GM19023 (cell line): Measurements from ENCODE around the gene CDADC1.

Experiments used
- ATAC-seq: cut with Tn5 transposase; IDR thresholded peaks from one replicate; pipeline ENCODE4 v1.9.1; 2021; ENCODE audit warnings: mild to moderate bottlenecking, moderate library complexity; ENCODE audit not compliant: unreplicated experiment

Gene CDADC1

DNA sequence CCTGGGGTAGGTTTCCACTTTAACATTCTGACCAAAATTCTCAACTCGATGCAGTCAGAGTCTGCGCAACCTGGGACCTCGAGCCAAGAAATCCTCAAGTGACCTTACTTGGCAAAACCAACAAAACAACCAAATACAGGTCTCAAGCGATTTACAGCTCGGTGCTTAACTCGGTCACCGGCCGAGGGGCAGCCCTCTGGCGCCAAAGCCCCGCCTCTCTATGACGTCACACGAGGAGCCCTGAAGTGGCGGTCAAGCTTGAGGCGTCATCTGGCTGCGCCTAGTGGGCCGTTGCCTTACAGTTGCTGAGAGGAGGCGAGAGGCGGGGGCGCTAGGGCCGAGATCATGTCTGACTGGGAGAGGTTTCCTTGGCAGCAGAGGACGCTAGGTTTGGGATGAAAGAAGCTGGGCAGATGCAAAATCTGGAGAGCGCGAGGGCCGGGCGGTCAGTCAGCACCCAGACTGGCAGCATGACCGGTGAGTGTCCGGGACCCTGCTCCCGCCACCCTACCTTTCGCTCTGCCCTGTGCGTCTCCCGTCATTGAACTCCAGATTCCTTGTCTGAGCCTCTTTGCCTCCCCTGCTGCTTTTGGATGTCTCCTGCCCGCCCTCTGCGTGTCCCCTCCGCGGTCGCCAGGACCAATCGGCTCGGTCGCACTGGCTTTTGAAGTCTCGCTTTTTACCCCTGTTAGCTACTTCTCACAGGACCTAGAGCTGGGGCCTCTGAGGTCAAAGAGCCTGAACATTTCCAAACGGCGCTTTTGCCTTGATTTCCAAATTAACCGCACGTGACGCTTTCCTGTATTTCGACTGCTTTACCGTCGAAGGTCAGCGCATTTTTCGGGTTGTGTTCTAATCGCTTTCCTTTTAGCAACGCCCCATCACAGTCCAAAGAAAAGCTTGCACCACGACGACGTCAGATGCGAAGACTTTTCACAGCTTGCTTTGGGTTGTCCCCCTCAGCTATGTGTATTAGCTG is at the start of gene CDADC1:
TSS of gene CDADC1 (plus strand) at position 283 of the 979 bp plus-strand sequence. CDS start at position 396, 113 bp downstream.
- peak; percentile 96 for ATAC-seq

DNA sequence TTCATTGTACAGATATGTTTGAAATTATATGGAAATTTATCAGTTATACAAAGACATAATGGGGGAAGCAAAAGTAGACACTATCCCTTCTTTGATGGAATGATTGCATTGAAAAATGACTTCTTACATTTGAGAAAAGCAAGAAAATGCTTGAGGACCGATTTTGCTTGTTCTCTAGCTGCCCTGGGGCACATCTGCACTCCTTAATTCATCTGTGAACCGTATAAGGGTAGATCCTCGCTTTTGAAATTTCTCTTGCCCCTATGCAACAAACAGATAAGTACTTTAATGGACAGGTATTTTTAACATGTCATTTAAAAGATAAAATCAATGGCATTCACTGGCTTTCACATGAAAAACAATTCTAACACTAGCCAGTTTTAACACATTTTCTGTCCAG is 41.1 kb upstream of the CDADC1 start:
- ATAC-seq, result no peak

DNA sequence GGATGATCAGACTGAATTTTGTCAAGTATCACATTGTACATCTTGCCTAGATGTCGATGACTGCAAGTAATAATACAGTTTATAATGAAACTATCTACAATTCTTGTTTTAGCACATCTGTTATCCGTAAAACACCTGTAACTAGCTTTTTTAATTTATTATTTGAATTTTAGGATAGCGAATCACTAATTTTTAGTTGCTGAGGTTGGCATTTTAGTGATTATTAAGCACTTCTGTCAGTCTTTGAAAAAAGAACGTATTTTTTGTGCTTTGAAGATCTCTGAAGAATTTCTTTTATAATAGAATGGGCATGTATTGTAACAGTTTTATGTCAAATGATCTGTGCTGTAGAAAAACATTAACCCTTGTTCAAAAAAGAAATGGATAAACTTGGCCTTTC is 39.1 kb upstream of the CDADC1 start:
- no peak for ATAC-seq

DNA sequence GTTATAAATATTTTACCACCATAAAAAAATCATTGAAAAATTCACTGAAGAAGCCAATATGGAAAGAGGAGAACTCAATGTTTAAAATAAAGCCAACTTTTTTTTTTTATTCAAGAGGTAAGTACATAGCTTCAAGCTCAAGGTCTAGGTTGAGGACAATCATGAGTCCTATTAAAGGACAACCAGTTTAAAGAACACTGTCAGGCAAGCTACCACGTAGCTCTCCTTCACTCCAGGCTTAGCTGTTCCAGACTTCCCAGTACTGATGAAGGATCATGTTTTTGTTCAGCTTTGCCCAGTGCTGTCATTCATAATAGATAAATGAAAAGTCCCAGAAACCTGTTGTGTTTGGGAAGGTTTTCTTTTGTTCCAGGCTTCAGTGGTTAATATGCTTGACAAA is 37.6 kb upstream of the CDADC1 start:
- no peak for ATAC-seq

DNA sequence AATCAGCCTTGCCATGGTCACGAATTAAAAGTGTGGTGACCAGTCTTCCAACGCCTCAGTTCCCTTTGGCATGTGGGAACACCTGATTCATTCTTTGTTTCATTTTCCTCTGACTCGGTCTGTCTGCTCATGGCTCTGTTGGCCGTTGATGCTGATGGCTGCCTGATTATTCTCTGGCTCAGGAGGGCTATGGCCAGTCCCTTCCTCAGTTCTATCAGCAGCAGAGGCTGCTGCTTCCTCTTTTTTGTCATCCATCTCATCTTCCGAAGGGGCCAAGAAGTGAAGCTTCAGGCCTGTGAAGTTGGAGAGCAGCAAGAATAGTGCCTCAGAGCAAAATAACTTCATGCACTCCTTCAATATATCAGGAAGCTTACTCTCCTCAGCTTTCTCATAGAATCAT is 37.1 kb upstream of the CDADC1 start:
- ATAC-seq, result no peak

DNA sequence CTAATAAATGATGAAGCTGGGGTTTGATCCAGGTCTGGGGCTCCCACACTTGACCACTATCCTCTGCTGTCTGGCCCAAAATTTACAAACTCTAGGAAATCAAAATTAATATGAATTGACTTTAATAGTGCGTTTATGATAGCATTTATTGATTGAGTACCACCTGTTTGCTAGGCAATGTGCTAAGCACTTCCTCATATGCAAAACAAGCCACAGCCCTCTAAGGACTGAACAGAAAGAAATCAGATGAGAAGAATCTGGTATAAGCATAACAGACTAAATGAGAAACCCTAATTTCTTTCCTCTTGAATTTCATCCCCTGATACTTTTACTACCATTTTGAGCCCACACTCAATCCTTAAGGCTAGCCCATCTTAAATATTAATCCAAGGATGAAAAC is 34.2 kb upstream of the CDADC1 start:
- no peak for ATAC-seq

DNA sequence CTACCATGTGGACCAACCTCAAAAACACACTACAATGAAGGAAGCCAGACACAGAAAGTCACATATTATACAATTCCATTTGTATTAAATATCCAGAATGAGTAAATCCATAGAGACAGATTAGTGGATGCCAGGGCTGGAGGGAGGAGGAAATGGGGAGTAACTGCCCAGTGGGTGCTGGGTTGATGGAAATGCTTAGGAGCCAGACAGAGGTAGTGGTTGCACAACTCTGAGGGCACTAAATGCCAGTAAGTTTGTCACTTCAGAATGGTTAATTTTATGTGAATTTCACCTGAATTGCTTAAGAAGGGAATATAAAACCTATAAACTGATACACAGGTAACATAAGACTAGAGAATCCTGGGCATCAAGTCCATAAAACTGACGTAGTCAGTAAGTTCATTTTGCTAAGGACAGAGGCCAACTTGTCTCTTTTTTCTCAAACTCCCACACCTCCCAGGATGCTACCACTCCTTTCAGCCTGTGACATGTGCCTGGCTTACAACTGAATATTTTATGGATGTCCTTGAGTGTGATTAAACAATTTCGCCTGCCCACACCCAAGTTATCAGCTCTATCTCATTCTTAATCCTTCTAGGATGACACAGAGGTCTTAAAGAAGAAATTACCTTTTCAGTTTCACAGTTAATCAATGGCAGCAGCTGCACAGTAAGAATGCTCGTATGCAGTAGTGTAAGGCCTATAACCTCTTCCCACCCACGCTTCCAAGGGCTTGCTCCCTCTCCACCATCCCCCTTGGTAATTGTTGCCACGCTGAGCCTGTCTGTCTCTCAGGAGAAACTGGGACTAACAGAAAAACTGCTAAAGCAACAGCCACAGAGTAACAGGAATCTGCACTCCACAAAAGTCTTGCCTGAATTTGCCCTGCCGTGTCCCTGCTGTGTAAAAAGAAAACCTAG is 33.5 kb upstream of the CDADC1 start:
- ATAC-seq, result no peak

DNA sequence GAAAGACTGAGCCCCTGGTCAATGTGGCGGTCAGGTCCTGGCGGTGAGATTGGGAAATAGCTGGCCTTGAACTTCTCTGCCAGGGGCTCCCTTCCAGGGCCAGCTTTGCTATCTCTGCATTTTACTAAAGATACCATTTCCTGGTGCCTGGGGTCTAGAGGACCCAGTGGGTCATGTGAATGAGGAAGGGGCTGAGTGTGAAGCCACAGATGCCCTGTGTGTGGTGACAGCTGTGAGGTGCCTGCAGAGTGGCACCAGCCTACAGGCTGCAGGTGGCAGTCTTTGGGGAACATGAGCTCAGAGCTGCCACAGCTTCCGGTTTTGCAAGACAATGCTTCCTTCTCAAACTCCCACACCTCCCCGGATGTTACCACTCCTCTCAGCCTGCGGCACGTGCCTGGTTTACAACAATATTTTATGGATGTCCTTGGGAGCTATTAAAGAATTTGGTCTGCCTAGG is 32.8 kb upstream of the CDADC1 start:
- ATAC-seq, result no peak

DNA sequence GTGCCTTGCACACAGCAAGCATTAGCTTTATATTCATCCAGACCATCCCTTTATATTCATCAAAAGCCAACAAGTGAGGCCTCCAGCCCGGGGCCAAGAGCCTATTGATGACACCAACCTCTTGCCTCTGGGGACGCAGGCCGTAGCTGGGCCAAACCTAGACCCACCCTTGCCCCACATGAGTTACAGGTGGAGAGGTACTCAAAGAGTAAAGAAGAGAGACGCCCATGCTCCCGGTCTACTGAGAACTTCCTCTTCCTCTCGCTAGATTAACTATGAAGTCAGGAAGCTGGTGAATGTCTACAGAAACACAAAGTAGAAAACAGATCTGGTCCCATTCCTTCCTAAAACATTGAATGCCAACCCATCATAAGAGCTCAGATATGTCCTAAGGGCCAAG is 31.4 kb upstream of the CDADC1 start:
- no peak for ATAC-seq

DNA sequence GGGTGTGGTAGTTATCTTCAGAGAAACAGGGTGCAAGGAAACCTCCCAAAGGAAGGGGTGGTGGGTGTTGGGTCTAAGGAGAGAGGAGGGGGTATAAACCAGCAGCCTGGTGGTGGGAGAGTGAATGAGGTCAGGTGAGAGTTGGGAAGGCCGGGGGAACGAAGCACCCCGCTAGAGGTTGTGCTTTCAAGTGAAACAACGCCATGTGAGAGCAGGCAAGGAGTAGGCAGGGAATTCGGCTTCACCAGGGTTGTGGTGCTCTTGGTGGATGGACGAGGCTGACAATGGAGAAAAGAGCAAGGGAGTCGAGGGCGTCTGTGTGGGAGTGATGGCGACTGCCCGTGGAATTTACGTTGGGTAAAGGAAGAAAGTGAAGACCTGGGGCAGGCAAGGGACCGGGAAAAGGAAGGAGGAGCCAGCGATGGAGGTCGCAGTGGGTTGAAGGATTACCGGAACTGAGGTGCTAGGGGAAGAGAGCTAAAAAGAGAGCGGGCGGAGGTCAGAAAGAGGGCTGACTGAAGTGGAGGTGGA is 29.7 kb upstream of the CDADC1 start:
- no peak for ATAC-seq

DNA sequence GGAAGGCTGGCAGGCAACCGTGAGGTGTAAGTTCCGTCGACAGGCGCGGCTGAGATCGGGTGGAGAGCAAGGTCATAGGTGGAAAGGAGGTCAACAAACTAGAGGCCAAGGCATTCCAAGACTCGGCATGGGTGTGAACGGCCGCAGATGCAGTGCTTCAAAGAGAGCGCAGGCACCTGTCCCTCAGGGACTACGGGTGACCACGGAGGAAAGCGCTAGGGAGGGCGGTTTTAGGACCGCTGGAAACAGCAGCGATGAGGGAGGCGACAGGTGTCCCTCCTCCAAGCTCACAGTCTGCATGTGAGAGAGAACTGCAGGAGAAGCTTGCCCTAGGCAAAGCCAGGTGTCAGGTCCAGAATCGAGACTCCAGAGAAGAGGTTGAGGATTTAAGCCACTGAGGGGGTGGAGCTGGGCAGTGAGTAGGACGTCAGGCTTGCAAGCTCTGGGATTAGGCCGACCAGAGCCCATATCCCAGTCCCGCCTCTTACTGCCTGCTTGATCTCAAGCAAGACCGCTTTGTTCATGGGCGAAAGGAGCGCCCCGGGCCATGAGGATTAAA is 29.2 kb upstream of the CDADC1 start:
- no peak for ATAC-seq

DNA sequence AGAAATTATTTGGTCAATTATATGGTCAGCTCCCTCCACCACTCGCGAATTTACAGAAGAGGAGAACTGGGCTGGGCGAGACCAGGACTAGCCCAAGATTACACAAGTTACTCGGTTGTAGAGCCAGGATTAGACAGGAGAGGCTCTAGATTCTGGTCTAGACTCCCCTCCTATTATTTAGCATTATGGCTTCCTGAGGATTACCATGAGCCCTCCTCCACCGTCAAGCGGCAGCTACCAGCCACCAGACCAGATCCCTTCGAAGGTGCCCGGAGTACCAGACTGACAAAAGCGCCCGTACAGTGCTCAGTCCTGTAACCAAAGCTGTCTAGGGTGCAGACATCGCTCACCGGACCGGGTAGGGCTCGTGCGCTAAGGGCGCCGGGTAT is 28.1 kb upstream of the CDADC1 start:
- no peak for ATAC-seq

DNA sequence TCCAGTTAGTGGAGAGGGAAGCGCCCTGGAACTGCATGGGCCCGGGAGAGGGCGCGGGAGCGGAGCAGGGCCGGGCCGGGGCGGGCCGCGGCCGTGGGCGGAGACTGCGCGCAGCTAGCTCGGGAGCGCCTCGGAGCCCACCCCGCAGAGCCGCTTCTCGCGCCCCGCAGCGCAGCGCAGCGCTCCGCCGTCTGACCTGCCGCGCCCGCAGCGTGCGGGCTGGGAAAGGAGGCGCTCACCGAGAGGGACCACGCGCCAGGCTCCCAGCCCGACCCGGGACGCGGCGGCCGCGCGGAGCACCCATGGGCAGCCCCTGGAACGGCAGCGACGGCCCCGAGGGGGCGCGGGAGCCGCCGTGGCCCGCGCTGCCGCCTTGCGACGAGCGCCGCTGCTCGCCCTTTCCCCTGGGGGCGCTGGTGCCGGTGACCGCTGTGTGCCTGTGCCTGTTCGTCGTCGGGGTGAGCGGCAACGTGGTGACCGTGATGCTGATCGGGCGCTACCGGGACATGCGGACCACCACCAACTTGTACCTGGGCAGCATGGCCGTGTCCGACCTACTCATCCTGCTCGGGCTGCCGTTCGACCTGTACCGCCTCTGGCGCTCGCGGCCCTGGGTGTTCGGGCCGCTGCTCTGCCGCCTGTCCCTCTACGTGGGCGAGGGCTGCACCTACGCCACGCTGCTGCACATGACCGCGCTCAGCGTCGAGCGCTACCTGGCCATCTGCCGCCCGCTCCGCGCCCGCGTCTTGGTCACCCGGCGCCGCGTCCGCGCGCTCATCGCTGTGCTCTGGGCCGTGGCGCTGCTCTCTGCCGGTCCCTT is 27.5 kb upstream of the CDADC1 start, which contains the start of gene MLNR:
TSS of gene MLNR (plus strand) at position 303 of the 820 bp plus-strand sequence. CDS start at position 303, 0 bp downstream.
- no peak for ATAC-seq

DNA sequence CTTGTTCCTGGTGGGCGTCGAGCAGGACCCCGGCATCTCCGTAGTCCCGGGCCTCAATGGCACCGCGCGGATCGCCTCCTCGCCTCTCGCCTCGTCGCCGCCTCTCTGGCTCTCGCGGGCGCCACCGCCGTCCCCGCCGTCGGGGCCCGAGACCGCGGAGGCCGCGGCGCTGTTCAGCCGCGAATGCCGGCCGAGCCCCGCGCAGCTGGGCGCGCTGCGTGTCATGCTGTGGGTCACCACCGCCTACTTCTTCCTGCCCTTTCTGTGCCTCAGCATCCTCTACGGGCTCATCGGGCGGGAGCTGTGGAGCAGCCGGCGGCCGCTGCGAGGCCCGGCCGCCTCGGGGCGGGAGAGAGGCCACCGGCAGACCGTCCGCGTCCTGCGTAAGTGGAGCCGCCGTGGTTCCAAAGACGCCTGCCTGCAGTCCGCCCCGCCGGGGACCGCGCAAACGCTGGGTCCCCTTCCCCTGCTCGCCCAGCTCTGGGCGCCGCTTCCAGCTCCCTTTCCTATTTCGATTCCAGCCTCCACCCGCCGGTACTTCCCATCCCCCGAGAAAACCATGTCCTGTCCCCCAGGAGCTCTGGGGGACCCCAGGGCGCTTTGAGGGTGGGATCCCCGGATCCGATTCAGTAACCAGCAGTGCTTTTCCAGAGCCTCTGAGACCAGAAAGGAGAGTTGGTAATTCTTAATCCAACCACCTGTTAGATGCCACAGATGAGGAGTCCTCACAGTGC is 26.7 kb upstream of the CDADC1 start:
- no peak for ATAC-seq

DNA sequence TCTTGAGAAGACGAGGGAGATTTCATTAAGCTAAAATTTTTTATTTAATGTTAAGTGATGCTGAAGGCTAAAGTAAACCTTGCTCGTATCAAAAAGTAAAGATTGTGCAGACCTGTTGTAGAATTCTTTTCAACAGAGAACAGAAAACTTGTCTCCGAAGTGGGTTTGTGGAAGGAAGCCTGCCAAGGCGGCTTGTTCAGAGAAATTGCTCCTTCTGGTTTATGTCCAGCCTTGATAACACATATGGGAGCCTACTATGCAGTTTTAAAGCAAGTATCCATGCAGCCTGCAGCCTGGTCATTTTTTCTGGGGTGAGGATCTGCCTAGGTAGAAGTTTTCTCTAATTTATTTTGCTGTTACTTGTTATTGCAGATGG is 26.1 kb upstream of the CDADC1 start:
- ATAC-seq, result no peak

DNA sequence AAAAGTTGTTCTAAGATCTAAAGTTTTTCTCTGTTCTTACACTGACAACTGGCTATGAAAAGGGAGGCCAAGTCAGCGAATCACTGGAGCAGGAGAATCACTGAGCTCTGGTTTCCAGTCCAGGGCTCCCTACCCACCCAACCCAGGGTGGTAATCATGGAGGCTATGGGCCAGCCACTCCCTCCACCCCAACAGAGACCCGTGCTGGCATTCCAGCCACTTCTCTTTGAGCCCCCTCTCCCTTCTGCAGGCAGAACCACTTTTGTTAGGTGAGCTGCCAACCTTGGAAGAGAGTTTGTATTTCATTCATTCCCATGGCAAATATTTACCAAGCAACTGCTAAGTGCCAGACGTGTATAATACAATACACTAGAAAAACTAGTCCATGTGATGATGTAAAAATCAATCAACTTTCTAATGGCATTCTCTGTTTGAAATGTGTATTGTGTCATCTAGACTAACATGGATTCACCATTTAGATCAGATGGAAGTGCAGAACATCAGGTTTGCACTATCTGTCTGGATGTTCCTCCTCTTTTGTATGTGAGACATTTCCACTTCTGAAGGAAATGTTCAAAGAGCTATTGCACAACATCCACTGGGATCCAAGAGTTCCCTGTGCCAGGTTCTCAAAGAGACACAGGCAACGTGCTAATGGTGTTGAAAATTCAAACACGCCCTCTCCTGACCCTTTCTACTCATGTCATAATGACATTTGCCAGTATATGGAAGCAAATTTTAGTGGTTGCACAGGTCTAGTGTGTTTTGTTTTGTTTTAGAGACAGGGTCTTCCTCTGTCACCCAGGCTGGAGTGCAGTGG is 22.3 kb upstream of the CDADC1 start:
- ATAC-seq, result no peak

DNA sequence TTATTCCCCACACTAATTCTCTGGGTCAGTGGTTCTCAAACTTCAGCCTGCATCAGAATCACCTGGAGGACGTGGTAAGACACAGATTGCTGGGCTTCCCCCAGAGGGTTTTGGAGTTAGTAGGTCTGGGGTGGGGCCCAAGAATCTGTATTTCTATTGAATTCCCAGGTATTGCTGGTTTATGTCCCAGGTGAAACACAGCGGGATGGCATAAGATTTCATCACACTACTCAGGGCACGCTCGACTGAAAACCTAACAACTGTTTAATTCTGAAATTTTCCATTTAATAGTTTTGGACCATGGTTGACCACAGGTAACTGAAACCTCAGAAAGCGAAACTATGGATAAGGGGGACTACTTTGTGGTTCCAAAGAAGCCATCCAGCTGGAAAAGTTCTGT is 21.1 kb upstream of the CDADC1 start:
- ATAC-seq, result no peak

DNA sequence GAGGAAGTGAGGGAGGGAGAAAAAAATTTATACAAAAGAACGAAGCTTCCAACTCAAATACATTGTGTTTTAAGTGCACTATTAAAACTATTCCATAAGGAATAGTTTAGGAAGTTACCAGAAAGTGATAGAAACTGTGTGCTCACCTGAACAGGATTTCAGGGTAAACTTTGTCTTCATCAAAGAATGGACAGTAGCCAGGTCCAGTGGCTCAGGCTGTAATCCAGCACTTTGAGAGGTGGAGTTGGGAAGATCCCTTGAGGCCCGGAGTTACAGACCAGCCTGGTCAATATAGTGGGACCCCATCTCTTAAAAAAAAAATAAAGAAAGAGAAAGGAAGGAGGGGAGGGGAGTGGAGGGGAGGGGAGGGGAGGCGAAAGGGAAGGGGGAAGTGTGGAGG is 13.0 kb upstream of the CDADC1 start:
- ATAC-seq, result no peak
